HFFc6 (cell line): Measurements from ENCODE around the gene DSTN. TPM values are rescaled to one million over a fixed set of nuclear protein-coding genes. Genes with fewer than 3 reads are reported as not detected.

Experiments
- DNase-seq: peaks from one replicate; pipeline ENCODE4 v3.0.0-alpha.2; 2018
- H3K27ac Mint-ChIP-seq: 2 replicates; pipeline ENCODE4 v1.8.0; 2020; ENCODE audit warnings: mild to moderate bottlenecking, mixed read lengths
- H3K27me3 Mint-ChIP-seq: 2 replicates; pipeline ENCODE4 v1.8.0; 2021; ENCODE audit warnings: mild to moderate bottlenecking, moderate library complexity, mixed read lengths; ENCODE audit not compliant: insufficient read depth
- H3K36me3 Mint-ChIP-seq: 2 replicates; pipeline ENCODE4 v1.8.0; 2021; ENCODE audit warnings: low read depth, mixed read lengths
- H3K4me1 Mint-ChIP-seq: 2 replicates; pipeline ENCODE4 v1.8.0; 2020; ENCODE audit warnings: low read depth, mixed read lengths
- H3K4me3 Mint-ChIP-seq: 2 replicates; pipeline ENCODE4 v1.8.0; 2020; ENCODE audit warnings: mild to moderate bottlenecking, moderate library complexity, mixed read lengths
- H3K9me3 Mint-ChIP-seq: 2 replicates; pipeline ENCODE4 v1.8.0; 2020; ENCODE audit warnings: mild to moderate bottlenecking, mixed read lengths
- CTCF ChIP-seq: fragments of 200-600 bp; sonication (generic); IDR thresholded peaks from 2 replicates; pipeline ENCODE4 v1.5.0; 2021; ENCODE audit warnings: antibody characterized with exemption, mild to moderate bottlenecking
- total RNA-seq, 6 experiments: library from RNA; stranded (reverse); fragmentation: NEBNext Ultra II Directional; extraction: Animal tissue kit (Norgen Biotek cat#: 25700); gene quantifications; 2 replicates in 1 of 6; 3 replicates in 5 of 6; pipeline ENCODE4 v1.2.3, GENCODE V29; 2021

DSTN gene
- total RNA-seq, 6 experiments from 2014 or later, result 497 to 624 (median 521) TPM

- Mint-ChIP-seq H3K4me1 (peaks cover 12% of the 10 kb centered on the region), H3K36me3 (peaks cover 7% of the 10 kb centered on the region), H3K27ac (peak overlapping the region; percentile 96), H3K9me3 (peaks cover 10% of the 10 kb centered on the region; the same call in 1 of the 2 replicates), H3K27me3 (peaks cover 67% of the 10 kb centered on the region), H3K4me3 (peak overlapping the region; percentile 17; the same call in 1 of the 2 replicates)
- TF ChIP-seq CTCF, result no peak
- DNase-seq, result no peak
These were observed 41.3 kb downstream of the DSTN start for GRCh38 chr20:17611290-17611539.

GRCh38 chr20:17611540-17612286 is 41.8 kb downstream of the DSTN start:
- peaks cover 10% of the 10 kb centered on the region for H3K4me1 Mint-ChIP-seq
- peak; percentile 72 for TF ChIP-seq CTCF
- peak; percentile 58 for DNase-seq
- peak overlapping the region; percentile 96 for H3K27ac Mint-ChIP-seq
- peaks cover 10% of the 10 kb centered on the region; the same call in 1 of the 2 replicates for H3K9me3 Mint-ChIP-seq
- peak overlapping the region; percentile 17; the same call in 1 of the 2 replicates for H3K4me3 Mint-ChIP-seq
- H3K36me3 Mint-ChIP-seq, result peaks cover 7% of the 10 kb centered on the region
- peaks cover 67% of the 10 kb centered on the region for H3K27me3 Mint-ChIP-seq

- Mint-ChIP-seq H3K27ac (peak overlapping the region; percentile 96), H3K9me3 (peaks cover 10% of the 10 kb centered on the region; the same call in 1 of the 2 replicates), H3K36me3 (peaks cover 7% of the 10 kb centered on the region), H3K4me1 (peaks cover 10% of the 10 kb centered on the region), H3K4me3 (peak overlapping the region; percentile 60; the same call in 1 of the 2 replicates), H3K27me3 (peaks cover 67% of the 10 kb centered on the region)
- TF ChIP-seq CTCF, result no peak
- DNase-seq, result peak; percentile 59
These were observed 42.6 kb downstream of the DSTN start for GRCh38 chr20:17612287-17612991.

- no peak for DNase-seq
- Mint-ChIP-seq H3K9me3 (peaks cover 10% of the 10 kb centered on the region; the same call in 1 of the 2 replicates), H3K4me3 (peak overlapping the region; percentile 60; the same call in 1 of the 2 replicates), H3K27ac (peak overlapping the region; percentile 96), H3K4me1 (peaks cover 10% of the 10 kb centered on the region), H3K36me3 (peaks cover 3% of the 10 kb centered on the region), H3K27me3 (peaks cover 62% of the 10 kb centered on the region)
- no peak for TF ChIP-seq CTCF
These were observed 43.1 kb downstream of the DSTN start for GRCh38 chr20:17612992-17613327.

GRCh38 chr20:17613328-17614175 is 43.7 kb downstream of the DSTN start:
- Mint-ChIP-seq H3K9me3 (peaks cover 10% of the 10 kb centered on the region; the same call in 1 of the 2 replicates), H3K36me3 (peaks cover 6% of the 10 kb centered on the region), H3K27ac (peak overlapping the region; percentile 96), H3K4me1 (peaks cover 10% of the 10 kb centered on the region), H3K4me3 (no peak overlapping the region; the same call in 1 of the 2 replicates), H3K27me3 (peaks cover 61% of the 10 kb centered on the region)
- DNase-seq, result no peak
- no peak for TF ChIP-seq CTCF
